Epidermal melanocyte (primary cell): ENCODE data around the gene IGFBP5.

Source experiments
- DNase-seq: peaks from one replicate; pipeline ENCODE4 v3.0.0; 2011; ENCODE audit warnings: low spot score; ENCODE audit not compliant: insufficient read length

Gene IGFBP5

GRCh38 chr2:216688731-216689340, 6.5 kb downstream of the IGFBP5 start:
- no peak for DNase-seq

GRCh38 chr2:216687646-216688045, 7.7 kb downstream of the IGFBP5 start:
- DNase-seq: no peak

- DNase-seq: no peak
Observed at GRCh38 chr2:216687111-216687510, 8.2 kb downstream of the IGFBP5 start.

GRCh38 chr2:216685327-216685875, 9.9 kb downstream of the IGFBP5 start:
- DNase-seq: no peak

- peak; percentile 90 for DNase-seq
Observed at GRCh38 chr2:216683846-216684245, 11.5 kb downstream of the IGFBP5 start.

GRCh38 chr2:216681683-216682082, 13.7 kb downstream of the IGFBP5 start:
- DNase-seq: no peak

GRCh38 chr2:216680951-216681629, 14.3 kb downstream of the IGFBP5 start:
- DNase-seq: no peak

GRCh38 chr2:216679658-216680024, 15.7 kb downstream of the IGFBP5 start:
- DNase-seq: no peak

- DNase-seq: no peak
Observed at GRCh38 chr2:216678813-216679657, 16.3 kb downstream of the IGFBP5 start.

GRCh38 chr2:216678098-216678465, 17.3 kb downstream of the IGFBP5 start:
- DNase-seq: no peak

- no peak for DNase-seq
Observed at GRCh38 chr2:216677439-216678097, 17.8 kb downstream of the IGFBP5 start.

- DNase-seq: no peak
Observed at GRCh38 chr2:216676630-216677029, 18.7 kb downstream of the IGFBP5 start.

- no peak for DNase-seq
Observed at GRCh38 chr2:216674376-216674775, 21.0 kb downstream of the IGFBP5 start.

- DNase-seq: no peak
Observed at GRCh38 chr2:216673609-216674008, 21.7 kb downstream of the IGFBP5 start.

GRCh38 chr2:216673021-216673420, 22.3 kb downstream of the IGFBP5 start:
- no peak for DNase-seq

- DNase-seq: no peak
Observed at GRCh38 chr2:216672466-216672865, 22.9 kb downstream of the IGFBP5 start.

- no peak for DNase-seq
Observed at GRCh38 chr2:216671791-216672343, 23.5 kb downstream of the IGFBP5 start.

- DNase-seq: no peak
Observed at GRCh38 chr2:216671081-216671411, 24.3 kb downstream of the IGFBP5 start.

GRCh38 chr2:216670266-216671080, 24.9 kb downstream of the IGFBP5 start:
- no peak for DNase-seq

GRCh38 chr2:216666461-216667233, 28.7 kb downstream of the IGFBP5 start:
- DNase-seq: peak; percentile 81
